ENCODE data around the gene SIX2.

DNA sequence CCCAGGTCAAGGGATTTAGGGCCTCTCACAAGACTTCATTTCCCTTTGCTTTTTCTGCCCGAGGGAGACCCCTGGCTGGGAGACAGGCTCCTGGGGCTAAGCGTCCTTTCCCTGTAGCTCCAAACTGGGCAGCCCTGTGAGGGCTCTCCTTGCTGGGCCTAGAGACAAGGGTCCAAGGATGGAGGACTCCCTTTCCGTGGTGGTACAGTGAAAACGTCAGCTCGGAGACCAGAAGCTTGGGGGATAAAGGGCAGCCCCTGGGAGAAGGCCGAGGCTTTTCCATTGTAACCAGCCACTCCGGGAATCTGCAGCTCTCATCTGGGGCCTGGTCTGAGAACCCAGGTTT is 2.3 kb downstream of the SIX2 start:
- TF ChIP-seq ELF4 (IDR thresholded peaks at IDR 0.05) (no peak), SP1 (IDR thresholded peaks at IDR 0.05) (no peak), FOXM1 (IDR thresholded peaks at IDR 0.05; ENCODE audit: borderline replicate concordance) (no peak), FOXA1 (IDR thresholded peaks at IDR 0.05) (no peak), ARNT (IDR thresholded peaks at IDR 0.05) (no peak), HDGF (IDR thresholded peaks at IDR 0.05; ENCODE audit: borderline replicate concordance) (no peak)

All from HEK293T (cell line).